Astrocyte of the spinal cord (primary cell): ENCODE data around the gene C5orf22.

Source experiments
- DNase-seq: peaks from one replicate; pipeline ENCODE4 v3.0.0; 2011; ENCODE audit warnings: low read depth, low spot score
- H3K4me3 ChIP-seq: 2 replicates; pipeline ENCODE4 v1.5.1; 2011; ENCODE audit warnings: low read depth, mild to moderate bottlenecking, low read length, moderate library complexity
- in situ Hi-C: cut with HindIII; loops from 2 replicates; pipeline ENCODE4 v1.10.0; 2017; ENCODE audit warnings: low sequenced_read_pairs
- TF ChIP-seq, protein P1 (sequence below): IDR thresholded peaks from 2 replicates; pipeline ENCODE4 v1.5.1; 2012; ENCODE audit warnings: low read depth, mild to moderate bottlenecking, low read length, inconsistent platforms

C5orf22 gene

DNA sequence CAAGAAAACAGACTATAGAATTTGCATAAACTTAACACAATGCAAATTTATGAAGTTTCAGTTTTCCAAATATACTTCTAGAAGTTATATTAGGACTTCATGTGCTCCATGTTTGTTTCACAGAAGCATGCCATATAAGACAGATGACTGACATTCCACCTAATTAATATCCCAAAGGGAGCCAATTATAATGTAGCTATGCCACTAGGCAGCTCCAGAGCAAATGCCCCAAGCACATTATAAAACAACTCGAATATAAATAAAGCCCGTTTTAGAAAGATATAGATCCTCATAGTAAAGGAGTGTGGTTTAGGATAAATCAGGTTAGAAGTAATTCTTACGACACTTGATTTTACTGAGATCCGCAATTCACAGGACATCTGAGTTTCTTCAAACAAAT, 9.1 kb upstream of the C5orf22 start:
- no peak for DNase-seq
- in situ Hi-C loops = no loop called here
- no peak overlapping the region for H3K4me3 ChIP-seq
- TF ChIP-seq, protein P1, sequence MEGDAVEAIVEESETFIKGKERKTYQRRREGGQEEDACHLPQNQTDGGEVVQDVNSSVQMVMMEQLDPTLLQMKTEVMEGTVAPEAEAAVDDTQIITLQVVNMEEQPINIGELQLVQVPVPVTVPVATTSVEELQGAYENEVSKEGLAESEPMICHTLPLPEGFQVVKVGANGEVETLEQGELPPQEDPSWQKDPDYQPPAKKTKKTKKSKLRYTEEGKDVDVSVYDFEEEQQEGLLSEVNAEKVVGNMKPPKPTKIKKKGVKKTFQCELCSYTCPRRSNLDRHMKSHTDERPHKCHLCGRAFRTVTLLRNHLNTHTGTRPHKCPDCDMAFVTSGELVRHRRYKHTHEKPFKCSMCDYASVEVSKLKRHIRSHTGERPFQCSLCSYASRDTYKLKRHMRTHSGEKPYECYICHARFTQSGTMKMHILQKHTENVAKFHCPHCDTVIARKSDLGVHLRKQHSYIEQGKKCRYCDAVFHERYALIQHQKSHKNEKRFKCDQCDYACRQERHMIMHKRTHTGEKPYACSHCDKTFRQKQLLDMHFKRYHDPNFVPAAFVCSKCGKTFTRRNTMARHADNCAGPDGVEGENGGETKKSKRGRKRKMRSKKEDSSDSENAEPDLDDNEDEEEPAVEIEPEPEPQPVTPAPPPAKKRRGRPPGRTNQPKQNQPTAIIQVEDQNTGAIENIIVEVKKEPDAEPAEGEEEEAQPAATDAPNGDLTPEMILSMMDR = no peak

DNA sequence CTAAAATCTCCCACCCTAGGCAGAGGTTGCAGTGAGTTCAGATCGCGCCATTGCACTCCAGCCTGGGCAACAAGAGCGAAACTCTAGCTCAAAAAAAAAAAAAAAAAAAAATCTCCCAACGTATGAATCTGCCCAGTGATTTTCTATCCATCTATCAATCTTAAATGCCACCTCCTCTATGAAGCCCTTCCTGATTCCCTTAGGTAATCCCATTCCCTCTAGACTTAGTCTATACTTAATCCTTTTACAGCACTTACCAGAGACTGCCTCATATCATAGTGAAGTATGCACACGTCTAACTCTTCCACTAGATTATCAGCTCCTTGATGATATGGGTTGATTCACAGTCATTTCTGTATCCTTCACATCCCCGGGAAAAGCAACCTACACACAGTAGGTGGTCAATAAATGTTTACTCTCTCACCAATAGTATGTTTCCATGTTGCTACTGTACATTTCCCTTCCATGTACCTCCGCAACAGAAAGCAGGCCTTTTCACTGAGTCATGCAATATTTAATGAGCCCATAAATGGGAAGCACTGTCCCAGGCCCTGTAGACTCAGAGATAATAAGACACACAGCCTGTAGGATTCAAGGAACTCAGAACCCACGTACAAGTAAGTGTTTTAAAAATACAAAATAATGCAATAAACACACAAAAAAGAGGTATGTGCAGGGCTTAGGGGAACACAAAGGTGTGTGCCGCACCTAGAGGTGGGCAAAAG, 1.4 kb upstream of the C5orf22 start:
- TF ChIP-seq, protein P1 = no peak
- H3K4me3 ChIP-seq = peak overlapping the region; percentile 97
- in situ Hi-C loops = no loop called here
- no peak for DNase-seq

DNA sequence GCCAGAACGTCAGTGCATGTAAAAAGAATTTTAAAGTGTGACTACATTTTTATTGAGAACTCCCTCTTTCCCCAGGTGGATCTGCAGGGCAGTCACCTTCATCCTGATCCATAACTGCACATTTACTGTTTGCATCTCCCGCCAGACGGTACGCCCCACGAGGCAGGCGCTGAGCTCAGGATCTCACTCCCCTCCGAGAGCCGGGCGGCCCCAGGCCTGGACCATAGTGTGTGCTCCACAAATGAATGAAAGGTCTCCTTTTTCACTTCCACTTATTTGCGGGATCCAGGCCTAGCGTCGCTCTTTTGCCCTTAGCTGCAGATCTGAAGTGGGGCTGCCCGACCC, 586 bp upstream of the C5orf22 start:
- TF ChIP-seq, protein P1 = no peak
- in situ Hi-C loops = no loop called here
- H3K4me3 ChIP-seq = peak overlapping the region; percentile 97
- peak; percentile 16 for DNase-seq

DNA sequence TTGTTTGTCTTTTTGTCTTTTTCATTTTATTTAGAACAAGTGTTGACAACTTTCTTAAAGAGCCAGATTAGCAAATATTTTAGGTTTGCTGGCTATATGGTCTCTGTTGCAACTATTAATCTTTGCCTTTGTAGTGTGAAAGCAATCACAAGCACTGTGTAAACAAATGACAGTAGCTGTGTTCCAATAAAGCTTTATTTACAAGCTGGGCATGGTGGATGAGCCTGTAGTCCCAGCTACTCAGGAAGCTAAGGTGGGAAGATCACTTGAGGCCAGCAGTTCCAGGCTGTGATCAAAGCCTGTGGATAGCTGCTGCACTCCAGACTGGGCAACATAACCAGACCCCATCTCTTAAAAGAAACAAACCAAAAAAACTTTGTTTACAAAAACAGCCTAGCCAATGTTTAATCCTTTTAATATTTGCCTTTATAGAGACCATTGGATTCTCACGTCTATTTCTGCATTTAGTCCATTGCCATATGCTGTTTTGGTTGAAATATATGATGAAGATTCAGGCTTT, 2.5 kb downstream of the C5orf22 start:
- no peak for DNase-seq
- TF ChIP-seq, protein P1 = no peak
- H3K4me3 ChIP-seq = no peak overlapping the region
- in situ Hi-C loops = no loop called here

DNA sequence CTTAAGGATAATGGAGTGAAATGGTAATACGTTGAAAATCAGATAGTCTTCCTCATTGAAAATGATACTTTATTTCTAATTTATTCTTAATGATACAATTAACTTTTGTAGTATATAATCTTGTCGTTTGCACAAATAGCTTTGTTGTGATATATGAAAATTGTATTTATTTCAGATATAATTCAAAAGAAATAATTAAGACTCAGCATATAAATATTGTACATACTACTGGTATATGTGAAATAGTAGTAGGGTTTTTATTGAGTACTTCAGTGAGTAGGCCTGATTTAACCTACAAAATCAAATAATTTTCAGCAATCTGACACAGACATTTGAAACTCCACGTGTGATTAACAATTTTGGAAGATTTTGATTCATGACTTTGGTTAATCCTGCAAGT, 4.8 kb downstream of the C5orf22 start:
- no peak overlapping the region for H3K4me3 ChIP-seq
- DNase-seq = no peak
- in situ Hi-C loops = no loop called here
- TF ChIP-seq, protein P1 = no peak

DNA sequence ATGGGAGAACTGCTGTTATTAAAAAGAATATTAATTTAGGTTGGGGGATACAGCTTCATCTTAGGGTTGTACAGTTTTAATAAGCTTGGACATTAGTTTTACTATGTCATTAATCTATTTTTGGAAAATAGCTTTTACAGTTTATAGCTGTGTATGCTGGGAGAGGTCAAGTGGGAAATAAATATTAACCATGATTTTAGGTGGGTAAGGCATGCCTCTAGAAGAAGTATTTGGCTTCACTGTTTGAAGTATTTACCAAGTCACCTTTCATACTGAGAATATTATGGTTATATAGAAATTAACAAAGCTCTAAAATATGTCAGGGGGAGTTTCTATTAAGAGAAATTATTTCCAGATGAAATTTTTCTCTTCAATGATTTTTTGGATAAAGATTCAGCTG, 5.2 kb downstream of the C5orf22 start:
- TF ChIP-seq, protein P1 = no peak
- in situ Hi-C loops = no loop called here
- H3K4me3 ChIP-seq = no peak overlapping the region
- DNase-seq = no peak
